GM19035 (cell line): ENCODE data around the gene SIRT5.

Source experiments
- ATAC-seq: cut with Tn5 transposase; IDR thresholded peaks from one replicate; pipeline ENCODE4 v1.9.1; 2021; ENCODE audit not compliant: unreplicated experiment

Gene SIRT5

DNA sequence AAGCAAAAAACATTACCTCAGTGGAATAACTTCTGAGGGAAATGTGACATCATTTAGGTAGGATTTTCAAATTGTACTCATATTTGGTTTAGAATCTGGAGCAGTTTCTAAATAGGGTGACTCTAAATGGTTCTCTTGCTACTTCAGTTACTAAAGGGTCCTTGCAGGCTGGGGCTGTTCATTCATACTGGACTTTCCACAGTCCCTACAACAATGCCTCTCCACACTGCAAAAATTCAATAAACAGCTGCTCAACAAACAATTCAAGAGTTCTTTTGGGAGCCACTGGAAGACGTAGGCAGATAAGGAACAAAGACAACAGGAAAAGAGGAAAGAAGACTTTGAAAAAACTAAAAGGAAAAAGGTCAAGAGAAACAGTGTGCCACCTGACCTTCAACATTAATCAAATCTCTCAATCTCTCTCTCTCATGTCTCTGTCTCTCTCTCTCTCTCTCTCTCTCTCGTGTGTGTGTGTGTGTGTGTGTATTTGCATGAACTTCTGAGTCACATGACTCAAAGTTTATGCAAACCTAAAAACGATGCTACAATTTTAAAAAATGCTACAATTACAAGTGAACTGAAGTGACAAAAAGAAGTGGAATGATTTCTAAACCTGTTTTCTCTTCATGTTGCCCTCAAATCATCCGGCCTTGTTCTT is 55.2 kb downstream of the SIRT5 start:
- no peak for ATAC-seq

DNA sequence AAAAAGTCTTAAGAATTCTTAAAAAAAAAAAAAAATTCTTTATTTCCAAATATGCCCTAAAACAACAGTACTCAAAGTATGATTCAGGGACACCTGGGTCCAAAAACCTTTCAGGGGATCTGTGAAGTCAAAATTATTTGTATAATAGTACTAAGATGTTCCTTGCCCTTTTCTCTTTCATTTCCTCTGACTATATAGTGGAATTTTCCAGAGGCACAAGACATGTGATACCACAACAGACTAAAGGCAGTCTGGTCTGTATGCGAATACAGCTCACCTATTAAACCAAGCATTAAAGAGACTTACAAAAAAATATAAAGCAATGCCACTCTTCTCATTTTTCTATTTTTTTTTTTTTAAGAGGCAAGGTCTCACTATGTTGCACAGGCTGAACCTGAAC is 56.1 kb downstream of the SIRT5 start:
- ATAC-seq: no peak

GRCh38 chr6:13633343-13633742 is 58.9 kb downstream of the SIRT5 start:
- no peak for ATAC-seq

DNA sequence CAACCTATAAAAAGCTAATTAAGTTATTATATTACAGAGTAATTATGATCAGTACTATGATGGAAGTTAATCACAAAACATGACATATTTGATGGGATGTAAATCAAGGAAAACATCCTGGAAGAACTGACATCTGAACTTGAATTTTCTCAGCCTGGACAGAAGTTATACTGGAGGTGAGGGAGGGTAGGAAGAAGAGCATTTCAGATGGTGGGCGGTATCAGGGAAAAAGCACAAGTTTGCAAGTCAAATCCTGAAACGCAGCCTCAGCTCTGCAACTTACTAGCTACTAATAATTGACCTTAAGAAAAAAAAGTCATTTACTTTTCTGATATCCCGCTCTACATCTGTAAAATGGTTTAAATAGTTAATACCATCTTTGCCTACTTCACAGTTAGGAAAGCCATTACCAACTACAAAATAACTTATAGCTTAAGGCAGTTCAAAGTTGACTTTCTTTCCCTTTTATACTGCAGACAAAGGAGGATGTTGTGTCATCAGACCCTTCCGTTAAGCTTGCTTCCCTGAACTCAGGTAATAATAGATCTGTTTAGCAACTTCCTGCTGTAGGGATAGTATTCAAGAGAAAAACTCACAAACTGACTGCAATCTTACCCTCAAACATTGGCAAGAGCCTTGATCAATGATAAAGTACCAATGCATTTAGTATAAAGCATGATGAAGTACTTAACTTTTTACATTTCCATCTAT is 61.7 kb downstream of the SIRT5 start:
- ATAC-seq: no peak

DNA sequence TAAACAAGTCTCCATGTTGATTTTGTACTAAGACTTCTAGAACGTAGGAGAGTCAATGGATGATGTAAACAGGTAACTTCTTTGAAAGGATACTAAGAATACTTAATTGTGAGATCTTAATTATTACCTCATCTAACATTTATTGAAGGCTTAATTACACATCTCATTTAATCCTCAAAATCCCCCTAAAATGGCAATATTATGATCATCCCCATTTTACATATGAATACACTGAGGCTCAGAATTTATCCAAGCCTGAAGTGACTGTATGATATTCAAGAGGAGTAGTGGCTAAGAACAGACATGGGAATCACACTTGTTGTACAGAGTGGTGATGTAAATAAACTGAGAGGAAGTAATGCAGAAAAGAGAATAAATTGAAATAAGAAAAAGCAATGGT is 63.6 kb downstream of the SIRT5 start:
- no peak for ATAC-seq

GRCh38 chr6:13638626-13639025 is 64.2 kb downstream of the SIRT5 start:
- no peak for ATAC-seq

GRCh38 chr6:13641315-13641714 is 66.9 kb downstream of the SIRT5 start:
- no peak for ATAC-seq

DNA sequence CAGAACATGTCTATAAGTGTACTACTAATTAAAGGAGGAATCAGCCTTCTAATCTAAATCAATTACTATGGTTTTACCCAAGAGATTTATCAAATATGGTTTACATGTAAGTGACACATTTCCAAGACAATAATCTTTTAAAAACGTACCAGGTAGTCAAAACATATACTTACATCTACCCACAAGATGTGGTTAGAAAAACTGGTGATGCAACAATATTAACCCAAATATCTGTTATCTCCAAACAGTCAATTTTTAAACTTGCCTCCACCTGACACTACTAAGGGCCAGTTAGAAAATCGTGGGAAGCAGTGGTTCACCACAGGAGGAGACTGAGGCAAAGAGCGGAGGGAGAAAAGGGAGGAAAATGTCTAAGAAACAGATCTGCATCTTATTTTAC is 68.7 kb downstream of the SIRT5 start:
- no peak for ATAC-seq

DNA sequence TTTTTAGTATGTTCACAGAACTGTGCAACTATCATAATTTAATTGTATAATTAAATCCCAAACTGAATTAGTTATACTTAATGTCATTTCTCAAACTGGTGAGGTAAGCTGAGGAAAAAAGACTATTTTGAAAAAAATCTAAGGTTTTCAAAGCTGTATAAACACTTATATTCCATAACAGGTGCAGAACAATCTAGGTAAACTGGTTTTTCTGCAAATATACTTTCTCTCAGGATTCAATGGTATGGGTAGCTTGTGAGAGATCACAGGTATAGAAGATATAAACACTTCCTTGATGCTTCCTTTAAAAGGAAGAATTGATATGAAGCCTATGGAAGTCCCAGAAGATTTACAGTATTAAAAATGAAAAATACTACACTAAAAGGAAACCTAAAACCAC is 74.4 kb downstream of the SIRT5 start:
- ATAC-seq: no peak

DNA sequence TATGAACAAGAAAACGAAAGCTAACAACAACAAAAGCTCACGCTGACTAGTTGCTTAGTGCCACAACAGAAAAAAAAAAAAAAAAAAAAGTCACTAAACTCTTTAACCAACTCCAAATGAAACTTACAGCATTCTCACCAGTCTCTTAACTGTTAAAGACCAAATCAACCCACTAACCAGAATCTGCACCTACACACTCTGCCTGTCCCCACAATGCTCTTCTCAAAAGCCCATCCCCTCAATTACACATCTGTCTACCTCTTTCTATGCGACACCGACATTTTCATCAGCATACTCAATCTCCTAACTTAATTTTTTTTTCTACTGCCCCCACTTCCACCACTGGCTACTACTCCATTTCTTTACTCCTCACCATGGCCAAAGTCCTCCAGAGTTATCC is 75.0 kb downstream of the SIRT5 start:
- no peak for ATAC-seq

DNA sequence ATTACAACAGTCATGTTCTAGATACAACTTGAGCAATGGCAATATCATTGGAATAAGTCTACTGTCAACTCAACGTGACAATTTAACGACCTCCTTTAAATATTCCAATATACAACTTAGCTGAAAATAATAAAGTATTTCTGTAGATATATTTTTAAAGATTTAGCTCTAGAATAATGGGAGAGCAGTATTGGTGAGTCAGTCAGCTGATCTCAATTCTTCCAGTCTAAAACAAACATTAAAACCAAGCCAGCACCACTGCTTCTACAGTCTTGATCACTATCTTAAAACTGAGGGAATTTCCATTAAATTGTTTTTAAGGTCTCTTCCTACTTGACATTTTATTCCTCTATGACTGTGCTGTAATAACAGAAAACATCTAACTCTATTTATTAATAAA is 78.9 kb downstream of the SIRT5 start:
- no peak for ATAC-seq

- ATAC-seq: no peak
These were observed 80.1 kb downstream of the SIRT5 start for GRCh38 chr6:13654496-13654895.

GRCh38 chr6:13655700-13656099 is 81.3 kb downstream of the SIRT5 start:
- ATAC-seq: no peak

DNA sequence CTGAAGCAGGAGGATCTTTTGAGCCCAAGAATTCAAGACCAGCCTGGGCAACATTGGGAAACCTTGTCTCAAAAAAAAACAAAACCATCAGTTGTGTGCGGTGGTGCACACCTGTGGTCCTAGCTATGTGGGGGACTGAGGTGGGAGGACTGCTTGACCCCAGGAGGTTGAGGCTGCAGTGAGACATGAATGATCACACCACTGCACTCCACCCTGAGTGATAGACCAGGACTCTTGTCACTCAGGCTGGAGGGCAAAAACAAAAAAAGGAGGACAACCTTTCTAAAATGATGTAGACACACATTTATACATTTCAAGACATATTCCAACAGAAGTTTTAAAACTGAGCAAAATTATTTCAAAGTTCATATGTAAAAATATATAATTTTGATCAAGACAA is 85.9 kb downstream of the SIRT5 start:
- ATAC-seq: no peak

GRCh38 chr6:13660893-13661292 is 86.5 kb downstream of the SIRT5 start:
- no peak for ATAC-seq

DNA sequence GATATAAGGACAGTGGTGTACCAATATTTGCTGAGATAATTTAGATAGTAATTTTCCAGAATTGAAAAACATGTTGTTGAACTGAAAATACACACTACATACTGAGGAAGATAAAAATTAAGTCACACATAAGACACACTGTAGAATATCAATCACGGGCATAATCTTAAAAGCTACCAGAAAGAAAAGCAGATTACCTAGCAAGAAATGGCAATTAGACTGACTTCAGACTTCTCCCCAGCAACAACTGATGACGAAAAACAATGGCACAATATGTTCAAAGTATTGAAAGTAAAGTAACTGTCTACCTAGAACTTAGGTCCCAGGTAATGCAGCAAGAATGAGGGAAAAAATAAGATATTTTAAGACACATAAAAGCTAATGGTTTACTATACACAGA is 87.2 kb downstream of the SIRT5 start:
- ATAC-seq: no peak

- no peak for ATAC-seq
These were observed 88.4 kb downstream of the SIRT5 start for GRCh38 chr6:13662651-13663334.

DNA sequence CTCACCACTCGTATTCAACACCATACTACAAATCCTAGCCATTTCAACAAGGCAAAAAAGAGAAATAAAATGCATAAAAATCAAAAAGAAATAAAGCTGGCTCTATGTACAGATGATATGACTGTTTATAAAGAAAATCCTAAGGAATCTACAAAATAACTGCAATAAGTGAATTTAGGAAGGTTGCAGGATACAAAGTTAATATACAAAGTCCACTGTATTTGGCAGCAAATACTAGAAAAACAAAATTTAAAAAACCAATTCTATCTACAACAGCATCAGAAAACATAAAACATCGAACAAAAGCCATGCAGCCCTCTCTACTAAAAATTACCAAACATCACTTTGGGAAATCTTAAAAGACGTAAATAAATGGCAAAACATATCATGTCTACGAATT is 89.6 kb downstream of the SIRT5 start:
- no peak for ATAC-seq
